NCI-H2196 treated with DMSO at 0.1 percent for 48 hours (cell line): ENCODE results near the gene RXYLT1.
"Not testable (repeated sequence)": the region's sequence is repeated elsewhere in the genome, so short reads cannot be mapped to it uniquely, and the experiment has no call there.

Source experiments
- DNase-seq: peaks from one replicate; lab custom pipeline; 2025; ENCODE audit not compliant: unreplicated experiment; lab: John Stamatoyannopoulos, UW

RXYLT1 gene

DNA sequence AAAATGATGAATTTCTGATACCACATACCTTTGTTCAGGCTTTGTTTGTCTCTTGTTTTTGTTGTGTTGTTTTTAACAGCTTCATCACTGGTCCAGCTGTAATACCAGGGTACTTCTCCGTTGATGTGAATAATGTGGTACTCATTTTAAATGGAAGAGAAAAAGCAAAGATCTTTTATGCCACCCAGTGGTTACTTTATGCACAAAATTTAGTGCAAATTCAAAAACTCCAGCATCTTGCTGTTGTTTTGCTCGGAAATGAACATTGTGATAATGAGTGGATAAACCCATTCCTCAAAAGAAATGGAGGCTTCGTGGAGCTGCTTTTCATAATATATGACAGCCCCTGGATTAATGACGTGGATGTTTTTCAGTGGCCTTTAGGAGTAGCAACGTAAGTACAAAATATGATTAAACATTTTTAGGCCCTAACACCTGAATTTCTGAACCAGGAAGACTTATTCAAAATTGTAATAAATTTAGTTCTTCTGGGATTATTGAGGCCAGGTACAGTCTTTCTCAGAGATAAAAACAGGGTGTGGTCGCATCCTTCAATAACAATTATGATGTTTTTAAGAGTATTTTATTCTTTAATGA, 22.4 kb downstream of the RXYLT1 start:
- peak; percentile 32 for DNase-seq

DNA sequence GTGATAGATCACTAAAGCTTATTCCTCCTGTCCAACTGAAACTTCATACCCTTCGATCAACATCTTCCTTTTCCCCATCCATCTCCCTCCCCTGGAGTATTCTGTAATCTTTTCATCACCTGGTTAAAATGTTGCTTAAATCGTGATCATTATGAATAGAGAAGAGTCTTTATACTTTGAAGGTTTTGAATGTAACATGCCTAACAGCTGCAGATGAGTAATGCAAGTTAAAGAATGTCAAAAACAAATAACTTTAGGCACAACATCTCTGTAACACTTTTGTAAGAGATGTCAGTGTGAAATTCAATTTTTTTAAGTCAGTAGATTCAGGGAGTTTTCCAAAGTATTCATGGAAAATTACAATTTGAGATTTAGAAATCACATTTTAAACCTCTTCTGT, 25.0 kb downstream of the RXYLT1 start:
- no peak for DNase-seq

- DNase-seq = peak; percentile 79
Measured at GRCh38 chr12:63805704-63806672, 26.3 kb downstream of the RXYLT1 start.

- no peak for DNase-seq
Measured at GRCh38 chr12:63808631-63809030, 28.9 kb downstream of the RXYLT1 start.

- no peak for DNase-seq
Measured at GRCh38 chr12:63809566-63809965, 29.9 kb downstream of the RXYLT1 start.

GRCh38 chr12:63811334-63811733, 31.6 kb downstream of the RXYLT1 start:
- DNase-seq = no peak

DNA sequence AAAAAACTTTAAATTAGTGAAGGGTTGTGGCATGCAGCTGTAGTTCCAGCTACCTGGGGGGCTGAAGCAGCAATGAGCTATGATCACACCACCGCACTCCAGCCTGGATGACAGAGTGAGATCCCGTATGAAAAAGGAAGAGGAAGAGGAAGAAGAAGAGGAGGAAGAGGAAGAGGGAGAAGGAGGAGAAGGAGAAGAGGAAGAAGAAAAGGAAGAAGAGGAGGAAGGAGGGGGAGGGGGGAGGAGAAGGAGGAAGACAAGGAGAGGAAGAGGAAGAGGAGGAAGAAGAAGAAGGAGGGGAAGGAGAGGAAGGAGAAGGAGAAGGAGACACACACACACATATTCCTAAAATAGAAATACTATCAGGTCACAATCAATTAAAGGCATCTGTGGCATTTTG, 32.0 kb downstream of the RXYLT1 start:
- DNase-seq = no peak

- DNase-seq = no peak
Measured at GRCh38 chr12:63814146-63814772, 34.5 kb downstream of the RXYLT1 start.

DNA sequence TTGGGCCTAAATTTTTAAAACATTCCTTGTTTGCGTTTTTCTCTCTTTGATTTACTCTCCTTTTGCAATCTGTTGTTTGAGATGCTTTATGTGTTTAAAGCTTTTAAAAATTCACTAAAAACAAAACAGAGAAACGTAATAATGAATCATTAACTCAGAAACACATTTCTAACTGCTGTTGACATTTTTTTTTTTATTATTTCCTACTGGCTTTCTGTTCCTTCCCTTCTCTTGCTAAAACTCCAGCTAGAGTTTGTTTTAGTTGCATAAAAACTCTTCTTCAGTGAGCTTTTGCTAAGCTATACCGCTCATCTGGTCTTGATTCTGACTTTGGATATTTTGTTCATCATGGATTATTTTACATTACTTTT, 35.8 kb downstream of the RXYLT1 start:
- DNase-seq = no peak

DNA sequence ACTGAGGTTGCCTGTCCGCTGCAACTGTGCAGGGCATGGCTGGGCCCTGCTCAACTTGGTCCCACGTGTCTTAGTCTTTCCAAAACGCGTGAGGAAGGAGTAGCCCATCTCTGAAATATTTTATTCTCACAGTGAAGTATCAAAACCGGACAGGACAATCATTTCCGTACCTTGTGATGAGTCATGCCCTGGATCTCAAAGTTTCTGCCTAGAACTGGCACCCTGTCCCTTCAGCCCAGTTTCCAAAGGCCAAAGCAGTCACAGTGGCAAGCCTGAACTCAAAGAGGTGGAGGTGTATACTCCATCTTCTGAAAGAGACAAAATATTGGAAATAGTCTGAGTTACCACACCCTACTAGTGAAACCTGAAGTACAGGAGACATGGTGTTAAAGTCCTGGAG, 36.3 kb downstream of the RXYLT1 start:
- DNase-seq = no peak

DNA sequence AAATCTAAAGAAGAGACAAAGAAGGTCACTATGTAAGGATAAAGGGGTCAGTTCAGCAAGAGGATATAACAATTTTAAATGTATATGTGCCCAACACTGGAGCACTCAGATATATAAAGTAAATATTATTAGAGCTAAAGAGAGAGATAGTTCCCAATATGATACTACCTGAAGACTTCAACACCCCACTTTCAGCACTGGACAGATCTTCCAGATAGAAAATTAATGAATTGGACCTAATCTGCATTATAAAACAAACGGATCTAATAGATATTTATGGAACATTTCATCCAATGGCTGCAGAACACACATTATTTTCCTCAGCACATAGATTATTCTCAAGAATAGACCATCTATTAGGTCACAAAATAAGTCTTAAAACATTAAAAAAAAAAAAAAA, 40.7 kb downstream of the RXYLT1 start:
- DNase-seq = no peak

DNA sequence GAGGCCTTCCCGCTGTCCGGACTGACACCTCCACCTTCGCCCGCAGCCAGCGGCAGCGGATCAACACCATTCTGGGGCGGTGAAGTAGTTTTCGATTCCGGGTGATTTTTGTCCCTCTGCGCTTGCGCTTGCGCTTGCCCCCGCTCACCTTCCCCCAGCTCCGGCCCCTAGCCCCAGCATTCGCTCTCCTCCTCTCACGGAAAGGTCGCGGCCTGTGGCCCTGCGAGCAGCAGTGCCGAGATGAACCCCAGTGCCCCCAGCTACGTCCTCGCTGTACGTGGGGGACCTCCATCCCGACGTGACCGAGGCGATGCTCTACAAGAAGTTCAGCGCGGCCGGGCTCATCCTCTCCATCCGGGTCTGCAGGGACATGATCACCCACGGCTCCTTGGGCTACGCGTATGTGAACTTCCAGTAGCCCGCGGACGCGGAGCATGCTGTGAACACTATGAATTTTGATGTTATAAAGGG, 42.1 kb downstream of the RXYLT1 start:
- no peak for DNase-seq

DNA sequence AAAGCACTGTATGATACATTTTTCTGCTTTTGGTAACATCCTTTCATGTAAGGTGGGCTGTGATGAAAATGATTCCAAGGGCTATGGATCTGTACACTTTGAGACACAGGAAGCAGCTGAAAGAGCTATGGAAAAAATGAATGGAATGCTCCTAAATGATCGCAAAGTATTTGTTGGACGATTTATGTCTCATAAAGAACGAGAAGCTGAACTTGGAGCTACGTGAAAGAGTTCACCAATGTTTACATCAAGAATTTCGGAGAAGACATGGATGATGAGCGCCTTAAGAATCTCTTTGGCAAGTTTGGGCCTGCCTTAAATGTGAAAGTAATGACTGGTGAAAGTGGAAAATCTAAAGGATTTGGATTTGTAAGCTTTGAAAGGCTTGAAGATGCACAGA, 42.6 kb downstream of the RXYLT1 start:
- no peak for DNase-seq

DNA sequence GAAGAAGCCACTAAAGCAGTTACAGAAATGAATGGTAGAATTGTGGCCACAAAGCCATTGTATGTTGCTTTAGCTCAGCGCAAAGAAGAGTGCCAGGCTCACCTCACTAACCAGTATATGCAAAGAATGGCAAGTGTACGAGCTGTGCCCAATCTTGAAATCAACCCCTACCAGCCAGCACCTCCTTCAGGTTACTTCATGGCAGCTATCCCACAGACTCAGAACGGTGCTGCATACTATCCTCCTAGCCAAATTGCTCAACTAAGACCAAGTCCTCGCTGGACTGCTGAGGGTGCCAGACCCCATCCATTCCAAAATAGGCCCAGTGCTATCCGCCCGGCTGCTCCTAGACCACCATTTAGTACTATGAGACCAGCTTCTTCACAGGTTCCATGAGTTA, 43.3 kb downstream of the RXYLT1 start:
- no peak for DNase-seq

GRCh38 chr12:63826006-63826585, 46.4 kb downstream of the RXYLT1 start:
- DNase-seq = peak; percentile 27

DNA sequence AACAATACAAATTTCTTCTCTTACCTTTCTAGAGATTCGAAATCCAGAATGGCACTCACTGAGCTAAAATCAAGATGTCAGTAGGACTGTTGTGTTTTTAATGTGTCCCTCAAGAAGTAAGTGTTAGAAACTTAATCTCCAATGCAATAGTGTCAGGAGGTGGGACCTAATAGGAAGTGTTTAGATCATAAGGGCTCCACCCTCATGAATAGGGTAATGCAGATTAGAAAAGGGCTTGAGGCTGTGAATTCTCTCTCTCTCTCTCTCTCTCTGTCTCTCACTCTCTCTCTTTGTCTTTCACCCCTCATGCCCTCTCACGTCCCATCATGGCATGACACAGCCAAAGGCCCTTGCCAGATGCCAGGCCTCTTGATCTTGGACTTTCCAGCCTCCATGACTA, 49.2 kb downstream of the RXYLT1 start:
- DNase-seq = no peak

DNA sequence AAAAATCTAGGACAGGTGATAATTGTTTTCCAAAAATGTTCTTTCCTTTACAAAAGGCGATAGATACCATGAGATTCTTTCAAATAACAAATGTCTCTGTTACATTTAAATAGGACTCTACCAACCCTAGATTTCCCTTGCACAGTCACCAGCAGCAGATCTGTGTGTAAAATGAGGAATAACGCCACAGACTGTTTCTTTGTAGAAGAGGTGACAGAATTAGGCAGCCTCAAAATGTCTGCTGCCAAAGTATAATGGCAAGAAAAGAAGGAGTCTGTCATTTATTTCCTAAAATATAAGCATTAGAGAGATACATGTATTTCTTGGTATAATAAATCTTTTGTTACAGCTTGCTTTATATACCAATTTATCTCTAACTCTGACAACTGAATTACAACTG, 56.3 kb downstream of the RXYLT1 start:
- no peak for DNase-seq

- DNase-seq = no peak
Measured at GRCh38 chr12:63836936-63837335, 57.2 kb downstream of the RXYLT1 start.

- no peak for DNase-seq
Measured at GRCh38 chr12:63838411-63838810, 58.7 kb downstream of the RXYLT1 start.

GRCh38 chr12:63841011-63841410, 61.3 kb downstream of the RXYLT1 start:
- no peak for DNase-seq

DNA sequence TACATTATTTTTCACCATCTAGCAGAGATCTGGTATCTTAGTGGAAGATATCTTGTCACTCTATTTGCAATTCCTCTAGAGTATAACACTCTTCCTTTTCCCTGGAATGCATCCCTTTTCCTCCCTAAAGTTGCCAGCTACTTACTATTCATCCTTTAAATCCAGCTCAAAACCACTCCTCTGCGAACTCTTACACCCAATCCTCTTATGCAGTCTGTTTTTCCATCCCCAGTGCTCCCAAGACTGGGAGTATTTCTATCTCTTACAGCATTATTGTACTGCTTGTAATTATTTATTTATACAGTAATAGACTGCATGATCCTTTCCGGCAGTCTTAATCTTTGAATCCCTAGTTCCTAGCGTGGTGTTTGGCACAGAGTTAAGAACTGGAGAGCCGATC, 61.9 kb downstream of the RXYLT1 start:
- DNase-seq = no peak

GRCh38 chr12:63842750-63843149, 63.0 kb downstream of the RXYLT1 start:
- DNase-seq = not testable (repeated sequence)
